ENCODE measurements around the gene KLRK1. TPM values are rescaled to one million over a fixed set of nuclear protein-coding genes. Genes with fewer than 3 reads are reported as not detected.
A peak's percentile ranks its signal among the peaks of the same experiment; 100 is the strongest.
"Not testable (repeated sequence)": the region's sequence is repeated elsewhere in the genome, so short reads cannot be mapped to it uniquely, and the experiment has no call there.

The KLRK1 gene
- total RNA-seq, 1 donor from 2014 or later, result not detected

DNA sequence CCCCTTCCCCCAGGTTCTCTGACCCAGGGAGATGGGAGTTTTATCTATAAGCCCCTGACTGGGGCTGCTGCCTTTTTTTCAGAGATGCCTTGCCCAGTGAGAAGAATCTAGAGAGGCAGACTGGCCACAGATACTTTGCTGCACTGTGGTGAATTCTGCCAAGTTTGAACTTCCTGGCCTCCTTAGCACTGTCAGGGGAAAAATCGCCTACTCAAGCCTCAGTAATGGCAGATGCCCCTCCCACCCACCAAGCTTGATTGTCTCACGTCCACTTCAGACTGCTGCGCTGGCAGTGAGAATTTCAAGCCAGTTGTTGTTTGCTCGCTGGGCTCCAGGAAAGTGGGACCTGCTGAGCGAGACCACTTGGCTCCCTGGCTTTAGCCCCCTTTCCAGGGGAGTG, 31.7 kb downstream of the KLRK1 start:
- H3K27me3 ChIP-seq (ENCODE audit: control insufficient read depth, insufficient read depth, low read length), result no peaks in the 10 kb centered on the region
- no peak overlapping the region for H3K4me3 ChIP-seq (ENCODE audit: low read depth, low read length)
- TF ChIP-seq, protein P1, sequence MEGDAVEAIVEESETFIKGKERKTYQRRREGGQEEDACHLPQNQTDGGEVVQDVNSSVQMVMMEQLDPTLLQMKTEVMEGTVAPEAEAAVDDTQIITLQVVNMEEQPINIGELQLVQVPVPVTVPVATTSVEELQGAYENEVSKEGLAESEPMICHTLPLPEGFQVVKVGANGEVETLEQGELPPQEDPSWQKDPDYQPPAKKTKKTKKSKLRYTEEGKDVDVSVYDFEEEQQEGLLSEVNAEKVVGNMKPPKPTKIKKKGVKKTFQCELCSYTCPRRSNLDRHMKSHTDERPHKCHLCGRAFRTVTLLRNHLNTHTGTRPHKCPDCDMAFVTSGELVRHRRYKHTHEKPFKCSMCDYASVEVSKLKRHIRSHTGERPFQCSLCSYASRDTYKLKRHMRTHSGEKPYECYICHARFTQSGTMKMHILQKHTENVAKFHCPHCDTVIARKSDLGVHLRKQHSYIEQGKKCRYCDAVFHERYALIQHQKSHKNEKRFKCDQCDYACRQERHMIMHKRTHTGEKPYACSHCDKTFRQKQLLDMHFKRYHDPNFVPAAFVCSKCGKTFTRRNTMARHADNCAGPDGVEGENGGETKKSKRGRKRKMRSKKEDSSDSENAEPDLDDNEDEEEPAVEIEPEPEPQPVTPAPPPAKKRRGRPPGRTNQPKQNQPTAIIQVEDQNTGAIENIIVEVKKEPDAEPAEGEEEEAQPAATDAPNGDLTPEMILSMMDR (IDR thresholded peaks at IDR 0.05; ENCODE audit: insufficient read depth, low read length, severe bottlenecking), result no peak
- DNase-seq (ENCODE audit: low read depth) (no peak), FAIRE-seq (no peak)
- H3K36me3 ChIP-seq (ENCODE audit: control insufficient read depth, insufficient read depth, low read length), result peaks cover 2% of the 10 kb centered on the region

GRCh38 chr12:10354502-10354901, 35.3 kb downstream of the KLRK1 start:
- TF ChIP-seq, protein P1 (IDR thresholded peaks at IDR 0.05; ENCODE audit: insufficient read depth, low read length, severe bottlenecking), result no peak
- Histone ChIP-seq H3K36me3 (ENCODE audit: control insufficient read depth, insufficient read depth, low read length) (peaks cover 2% of the 10 kb centered on the region), H3K27me3 (ENCODE audit: control insufficient read depth, insufficient read depth, low read length) (no peaks in the 10 kb centered on the region), H3K4me3 (ENCODE audit: low read depth, low read length) (no peak overlapping the region)
- peak; percentile 22 for DNase-seq (ENCODE audit: low read depth)
- no peak for FAIRE-seq

GRCh38 chr12:10354071-10354470, 35.8 kb downstream of the KLRK1 start:
- no peak for DNase-seq (ENCODE audit: low read depth)
- no peak overlapping the region for H3K4me3 ChIP-seq (ENCODE audit: low read depth, low read length)
- H3K27me3 ChIP-seq (ENCODE audit: control insufficient read depth, insufficient read depth, low read length), result no peaks in the 10 kb centered on the region
- TF ChIP-seq, protein P1 (IDR thresholded peaks at IDR 0.05; ENCODE audit: insufficient read depth, low read length, severe bottlenecking), result no peak
- FAIRE-seq, result no peak
- H3K36me3 ChIP-seq (ENCODE audit: control insufficient read depth, insufficient read depth, low read length), result peaks cover 2% of the 10 kb centered on the region

GRCh38 chr12:10351457-10351856, 38.4 kb downstream of the KLRK1 start:
- H3K36me3 ChIP-seq (ENCODE audit: control insufficient read depth, insufficient read depth, low read length); DNase-seq (ENCODE audit: low read depth); FAIRE-seq; H3K4me3 ChIP-seq (ENCODE audit: low read depth, low read length); H3K27me3 ChIP-seq (ENCODE audit: control insufficient read depth, insufficient read depth, low read length): not testable (repeated sequence)

- Histone ChIP-seq H3K36me3 (ENCODE audit: control insufficient read depth, insufficient read depth, low read length) (no peaks in the 10 kb centered on the region), H3K4me3 (ENCODE audit: low read depth, low read length) (no peak overlapping the region), H3K27me3 (ENCODE audit: control insufficient read depth, insufficient read depth, low read length) (no peaks in the 10 kb centered on the region)
- FAIRE-seq, result no peak
- TF ChIP-seq, protein P1 (IDR thresholded peaks at IDR 0.05; ENCODE audit: insufficient read depth, low read length, severe bottlenecking), result no peak
- peak; percentile 12 for DNase-seq (ENCODE audit: low read depth)
Measured at GRCh38 chr12:10341892-10342509, 47.8 kb downstream of the KLRK1 start.

DNA sequence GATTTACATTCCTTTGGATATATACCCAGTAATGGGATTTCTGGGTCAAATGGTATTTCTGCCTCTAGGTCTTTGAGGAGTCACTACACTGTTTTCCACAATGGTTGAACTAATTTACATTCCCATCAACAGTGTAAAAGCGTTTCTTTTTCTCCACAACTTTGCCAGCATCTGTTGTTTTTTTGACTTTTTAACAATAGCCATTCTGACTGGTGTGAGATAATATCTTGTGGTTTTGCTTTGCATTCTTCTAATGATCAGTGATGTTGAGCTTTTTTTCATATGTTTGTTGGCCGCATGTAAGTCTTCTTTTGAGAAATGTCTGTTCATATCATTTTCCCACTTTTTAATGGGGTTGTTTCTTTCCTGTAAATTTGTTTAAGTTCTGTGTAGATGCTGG, 48.9 kb downstream of the KLRK1 start:
- DNase-seq (ENCODE audit: low read depth); FAIRE-seq; H3K36me3 ChIP-seq (ENCODE audit: control insufficient read depth, insufficient read depth, low read length); H3K27me3 ChIP-seq (ENCODE audit: control insufficient read depth, insufficient read depth, low read length); H3K4me3 ChIP-seq (ENCODE audit: low read depth, low read length): not testable (repeated sequence)

All from bronchial epithelial cell (primary cell).